HG03520 (cell line): Measurements from ENCODE around the gene EPB41L2.

ENCODE experiments used
- ATAC-seq: cut with Tn5 transposase; IDR thresholded peaks from one replicate; pipeline ENCODE4 v1.9.1; 2021; ENCODE audit warnings: mild to moderate bottlenecking, moderate library complexity; ENCODE audit not compliant: unreplicated experiment

Gene EPB41L2

GRCh38 chr6:130846501-130846900, 216.5 kb downstream of the EPB41L2 start:
- ATAC-seq: no peak

- ATAC-seq: peak; percentile 72
Measured at GRCh38 chr6:130843575-130844320, 219.3 kb downstream of the EPB41L2 start.

- ATAC-seq: no peak
Measured at GRCh38 chr6:130841128-130841728, 221.8 kb downstream of the EPB41L2 start.

GRCh38 chr6:130840050-130840449, 223.0 kb downstream of the EPB41L2 start:
- no peak for ATAC-seq

DNA sequence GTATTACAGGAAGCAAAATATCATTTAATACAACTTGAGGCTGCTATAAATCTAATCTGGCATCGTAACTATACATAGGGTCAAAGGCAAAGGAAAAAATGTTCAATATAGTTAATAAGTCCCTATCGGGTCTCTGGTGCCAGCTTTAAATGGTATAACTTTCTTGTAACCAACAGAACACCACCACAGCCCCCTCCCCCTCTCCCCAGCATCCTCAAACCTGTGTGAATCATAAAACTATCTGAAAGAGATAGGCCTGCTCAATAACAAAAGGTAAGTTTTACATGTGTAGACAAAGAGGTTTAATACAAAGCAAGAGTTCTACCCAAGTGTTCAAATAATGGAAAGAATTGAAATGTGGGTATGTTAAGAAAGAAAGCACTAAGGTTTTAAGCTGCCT, 223.7 kb downstream of the EPB41L2 start:
- no peak for ATAC-seq

GRCh38 chr6:130838951-130839350, 224.1 kb downstream of the EPB41L2 start:
- no peak for ATAC-seq

- ATAC-seq: no peak
Measured at GRCh38 chr6:130838250-130838860, 224.7 kb downstream of the EPB41L2 start.

DNA sequence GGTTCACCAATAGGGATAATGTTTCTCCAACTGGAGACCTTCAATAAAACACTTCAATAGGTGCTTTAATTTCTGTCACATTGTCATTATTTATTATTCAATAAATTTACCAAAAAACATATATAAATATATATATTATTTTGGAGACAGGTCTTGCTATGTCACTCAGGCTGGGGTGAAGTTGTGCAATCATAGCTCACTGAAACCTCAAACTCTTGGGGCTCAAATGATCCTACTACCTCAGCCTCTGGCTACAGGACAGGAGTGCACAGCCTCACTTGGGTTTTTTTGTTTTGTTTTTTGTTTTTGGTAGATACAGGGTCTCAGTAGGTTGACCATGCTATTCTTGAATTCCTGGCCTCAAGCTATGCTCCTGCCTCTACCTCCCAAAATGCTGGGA, 226.0 kb downstream of the EPB41L2 start:
- no peak for ATAC-seq

DNA sequence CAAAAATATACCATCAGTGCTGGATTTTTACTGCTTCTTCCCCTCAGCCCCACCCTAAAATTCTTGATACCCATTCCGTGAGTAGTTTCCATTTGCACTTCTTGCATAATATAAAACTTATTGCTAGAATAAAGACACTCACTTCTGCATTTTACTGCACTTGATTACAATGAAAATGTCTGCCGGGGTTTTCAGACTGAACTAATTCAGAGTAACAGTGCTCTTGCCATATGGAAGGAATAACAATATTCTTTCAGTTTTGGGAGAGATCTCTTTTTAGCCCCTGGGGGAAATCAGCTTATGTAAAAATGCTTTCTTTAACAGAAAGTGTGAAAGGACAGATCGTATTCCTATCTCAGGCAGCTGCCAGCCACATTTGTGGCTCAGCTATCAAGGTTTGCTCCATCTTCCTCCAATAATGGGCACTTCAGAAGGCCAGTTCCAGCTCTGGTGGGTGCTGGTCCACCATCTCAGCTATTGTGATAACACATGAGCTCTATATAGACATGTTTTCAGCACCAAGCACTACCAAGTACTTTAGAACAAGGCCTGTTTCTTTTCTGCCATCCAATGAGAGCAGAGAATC, 226.9 kb downstream of the EPB41L2 start:
- no peak for ATAC-seq

- ATAC-seq: no peak
Measured at GRCh38 chr6:130834482-130835251, 228.4 kb downstream of the EPB41L2 start.

DNA sequence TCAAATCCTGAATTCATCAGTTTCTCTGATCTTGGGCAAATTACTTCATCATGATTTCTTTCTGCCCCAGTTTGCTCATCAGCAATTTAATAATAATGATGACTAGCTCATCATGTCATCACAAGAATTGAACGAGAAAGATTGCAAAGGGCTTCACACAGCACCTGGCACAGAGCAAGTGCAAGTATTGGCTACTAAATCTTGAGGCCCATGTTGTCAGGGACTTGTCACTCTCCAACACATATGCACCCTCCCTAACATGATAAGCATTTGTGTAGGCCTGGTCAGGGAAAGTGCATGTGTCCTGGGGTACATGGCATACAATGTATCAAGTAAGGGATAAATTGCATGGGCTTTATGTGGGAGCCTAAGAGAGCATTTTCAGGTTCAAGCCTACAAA, 229.5 kb downstream of the EPB41L2 start:
- ATAC-seq: no peak

- no peak for ATAC-seq
Measured at GRCh38 chr6:130831607-130832006, 231.4 kb downstream of the EPB41L2 start.

- no peak for ATAC-seq
Measured at GRCh38 chr6:130829333-130829910, 233.6 kb downstream of the EPB41L2 start.

- no peak for ATAC-seq
Measured at GRCh38 chr6:130827247-130828149, 235.5 kb downstream of the EPB41L2 start, which contains the start of gene SMLR1. Gene SMLR1, plus strand, starts transcription at chr6:130827406. Its CDS starts 8 bp downstream, at chr6:130827414.

DNA sequence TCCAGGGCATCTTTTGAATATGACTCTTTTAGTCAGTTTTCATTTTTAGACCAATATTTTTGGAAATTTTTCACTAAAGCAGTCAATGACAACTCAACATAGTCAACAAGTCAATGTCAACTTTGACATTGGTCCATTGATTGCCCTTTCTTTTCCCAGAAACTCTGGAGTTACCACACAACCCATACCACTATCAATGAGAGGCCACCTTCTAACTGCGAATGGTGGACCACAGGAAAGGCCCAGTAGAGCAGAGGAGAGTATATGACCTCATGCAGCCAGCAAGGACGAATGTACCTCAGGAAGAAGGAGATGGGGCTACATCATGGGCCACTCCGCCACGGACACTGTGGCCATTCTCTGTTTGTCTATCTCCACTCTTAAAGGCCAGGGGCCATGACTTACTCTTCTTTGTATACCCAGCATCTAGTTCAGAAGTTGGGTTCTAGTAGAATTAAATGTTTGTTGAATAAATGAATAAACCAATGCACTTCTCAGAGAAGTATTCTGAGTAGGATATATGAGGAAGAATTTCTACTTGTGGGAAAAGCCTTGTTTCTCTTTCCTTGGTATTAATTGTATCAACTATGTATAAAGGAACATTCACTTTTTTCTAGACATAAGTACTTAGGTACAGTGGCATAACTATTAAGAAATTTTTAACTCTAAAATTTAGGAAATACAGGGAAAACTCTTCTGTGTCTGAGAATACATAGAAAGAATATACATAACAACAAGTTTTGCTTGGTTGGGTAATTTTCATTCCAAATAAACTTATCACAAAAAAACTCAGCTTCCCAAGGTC, 236.4 kb downstream of the EPB41L2 start:
- no peak for ATAC-seq

DNA sequence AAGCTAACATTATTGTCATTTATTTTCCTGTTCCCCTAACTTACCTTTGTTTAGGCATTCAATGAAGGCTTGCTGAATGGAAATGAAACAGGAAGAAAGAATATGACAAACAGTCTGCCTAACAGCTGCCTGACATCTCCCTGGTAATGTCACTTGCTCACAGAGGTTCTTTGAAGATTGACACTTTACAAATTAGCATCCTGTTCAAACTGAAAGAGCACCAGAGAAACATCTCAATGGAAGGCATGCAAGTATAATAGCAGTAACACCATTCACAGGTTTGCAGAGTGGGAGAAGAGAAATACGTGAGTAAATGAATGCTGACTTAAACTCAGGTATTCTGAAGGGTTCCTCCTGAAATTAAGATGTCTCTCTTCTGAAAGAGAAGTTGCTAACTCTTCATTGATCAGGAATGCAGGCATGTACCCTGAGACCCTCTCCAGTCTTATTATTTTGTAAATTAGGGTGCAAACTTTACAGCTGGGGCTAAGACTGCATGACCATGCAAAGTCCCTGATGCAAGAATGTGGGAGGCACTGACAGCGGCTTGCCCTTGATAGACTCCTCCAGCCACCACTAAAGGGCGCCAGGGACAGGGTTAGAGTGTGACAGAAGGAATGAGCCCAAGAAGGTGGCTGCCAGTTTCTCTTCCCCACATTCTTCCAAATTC, 237.1 kb downstream of the EPB41L2 start:
- ATAC-seq: no peak

DNA sequence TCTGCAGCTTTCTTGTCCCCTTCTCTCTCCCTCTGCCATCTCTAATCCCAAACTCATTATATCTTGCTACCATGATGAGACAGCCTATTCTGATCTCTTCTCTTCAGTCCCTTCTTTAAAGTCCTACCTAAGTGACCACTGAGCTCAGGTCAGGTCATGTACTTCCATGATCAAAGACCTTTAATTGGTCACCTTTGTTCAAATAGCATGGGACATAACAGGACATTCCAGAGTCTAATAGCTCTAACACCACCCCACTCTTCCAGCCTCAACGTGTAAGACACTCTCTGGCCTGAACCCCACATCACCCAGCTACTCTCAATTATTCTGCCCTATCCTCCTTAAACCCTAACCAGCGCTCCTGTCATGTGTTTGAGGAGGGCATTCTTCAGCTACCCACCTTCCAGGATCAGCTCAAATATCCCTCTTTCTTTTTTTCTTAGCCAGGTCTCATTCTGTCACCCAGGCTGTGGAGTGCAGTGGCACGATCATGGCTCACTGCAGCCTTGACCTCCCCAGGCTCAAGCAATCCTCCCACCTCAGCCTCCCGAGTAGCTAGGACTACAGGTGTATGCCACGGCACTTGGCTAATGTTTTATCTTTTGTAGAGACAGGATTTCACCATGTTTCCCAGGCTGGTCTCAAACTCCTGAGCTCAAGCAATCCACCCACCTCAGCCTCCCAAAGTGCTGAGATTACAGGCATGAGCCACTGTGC, 237.9 kb downstream of the EPB41L2 start:
- no peak for ATAC-seq

- no peak for ATAC-seq
Measured at GRCh38 chr6:130822736-130823135, 240.3 kb downstream of the EPB41L2 start.
